UCSD-AML1 (cell line): ENCODE measurements around the gene RGL1.

ENCODE experiments used
- DNase-seq: peaks from one replicate; lab custom pipeline; 2025; ENCODE audit not compliant: unreplicated experiment; lab: John Stamatoyannopoulos, UW

RGL1 gene

DNA sequence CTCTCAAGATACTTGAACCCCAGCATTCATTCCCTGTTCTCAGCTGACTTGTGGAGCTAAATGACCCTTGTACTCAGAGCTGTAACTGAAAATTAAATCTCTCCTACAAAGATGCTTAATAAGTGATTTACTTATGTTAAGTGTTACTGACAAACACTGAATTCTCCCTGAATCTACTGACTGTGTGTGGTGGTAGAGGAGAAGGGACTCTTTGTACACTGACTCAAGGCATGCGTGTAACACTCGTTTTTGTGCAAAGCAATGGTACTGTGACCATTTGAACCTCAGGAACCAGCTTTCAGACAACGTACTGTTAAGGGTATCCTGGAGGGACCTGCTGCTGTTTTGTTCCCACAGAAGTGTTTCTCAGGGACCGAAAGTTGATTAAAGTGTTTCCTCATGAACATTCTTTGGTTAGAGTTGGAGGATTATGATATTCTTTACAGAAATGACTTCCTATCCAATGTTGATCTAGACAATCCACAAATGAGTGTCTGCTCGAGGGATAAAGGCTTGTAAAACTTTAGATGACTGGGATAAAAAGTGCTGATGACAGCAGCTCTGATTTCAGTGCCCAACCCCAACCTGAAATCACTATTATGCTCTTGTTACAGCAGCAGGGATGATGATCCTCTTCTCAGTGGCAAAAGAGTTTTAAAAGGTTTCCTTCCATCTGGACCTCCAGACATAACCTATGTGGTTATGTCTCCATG lies 12.8 kb downstream of the RGL1 start:
- no peak for DNase-seq

- DNase-seq = no peak
These were observed 14.1 kb downstream of the RGL1 start for GRCh38 chr1:183819059-183819458.

GRCh38 chr1:183821309-183821888 lies 16.5 kb downstream of the RGL1 start:
- DNase-seq = no peak

- DNase-seq = no peak
These were observed 17.1 kb downstream of the RGL1 start for GRCh38 chr1:183821889-183822611.

GRCh38 chr1:183824291-183824690 lies 19.4 kb downstream of the RGL1 start:
- no peak for DNase-seq

- no peak for DNase-seq
These were observed 22.9 kb downstream of the RGL1 start for GRCh38 chr1:183827801-183828200.

- DNase-seq = no peak
These were observed 25.5 kb downstream of the RGL1 start for GRCh38 chr1:183830389-183830788.

DNA sequence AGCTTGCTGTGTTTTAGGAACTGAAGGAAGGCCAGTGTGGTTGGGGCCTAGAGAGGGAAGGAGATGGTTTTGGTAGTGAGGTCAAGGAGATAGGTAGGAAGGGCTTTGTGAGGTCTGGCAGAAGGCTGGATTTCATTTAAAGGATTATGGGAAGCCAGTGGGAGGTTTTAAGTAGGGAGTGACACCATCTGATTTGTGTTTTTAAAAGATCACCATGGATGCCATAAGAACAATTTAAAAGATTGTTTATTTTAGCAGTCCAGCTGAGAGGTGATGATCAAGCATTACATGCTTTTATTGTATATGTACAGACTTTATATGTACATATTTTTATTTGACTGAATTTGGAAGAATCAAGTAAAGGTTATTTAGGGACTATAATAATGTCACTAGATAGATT lies 26.4 kb downstream of the RGL1 start:
- no peak for DNase-seq

GRCh38 chr1:183832459-183832858 lies 27.5 kb downstream of the RGL1 start:
- no peak for DNase-seq

DNA sequence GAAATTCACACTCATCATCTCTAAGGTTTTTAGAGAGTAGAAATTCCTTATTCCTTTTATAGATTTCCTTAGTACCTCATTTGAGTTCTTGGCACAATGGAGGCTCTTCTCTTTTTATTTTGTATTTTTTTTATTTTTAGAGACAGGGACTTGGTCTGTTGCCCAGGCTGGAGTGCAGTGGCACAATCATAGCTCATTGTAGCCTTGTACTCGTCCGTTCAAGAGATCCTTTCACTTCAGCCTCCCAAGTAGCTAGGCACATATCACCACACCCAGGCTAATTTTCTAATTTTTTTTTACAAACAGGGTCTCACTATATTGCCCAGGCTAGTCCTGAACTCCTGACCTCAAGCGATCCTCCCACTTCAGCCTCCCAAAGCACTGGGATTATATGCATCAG lies 29.6 kb downstream of the RGL1 start:
- DNase-seq = no peak

DNA sequence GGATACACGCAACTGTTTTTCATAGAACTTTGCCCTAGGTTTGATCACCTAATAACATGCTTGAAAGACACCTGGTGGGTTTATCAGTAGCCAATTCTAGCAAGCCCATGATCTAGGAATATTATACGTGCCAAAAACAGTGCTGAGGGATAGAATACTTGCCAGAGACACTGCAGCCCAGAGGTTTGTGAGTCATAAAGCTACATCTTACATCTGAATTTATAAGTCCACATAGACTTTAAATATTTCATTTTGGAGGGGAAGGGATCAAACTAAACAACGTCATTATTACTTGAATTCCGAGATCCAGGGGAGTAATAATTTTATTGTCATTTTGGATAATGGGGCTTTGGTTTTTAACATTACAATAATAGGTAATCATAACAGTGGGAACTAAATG lies 31.7 kb downstream of the RGL1 start:
- no peak for DNase-seq

DNA sequence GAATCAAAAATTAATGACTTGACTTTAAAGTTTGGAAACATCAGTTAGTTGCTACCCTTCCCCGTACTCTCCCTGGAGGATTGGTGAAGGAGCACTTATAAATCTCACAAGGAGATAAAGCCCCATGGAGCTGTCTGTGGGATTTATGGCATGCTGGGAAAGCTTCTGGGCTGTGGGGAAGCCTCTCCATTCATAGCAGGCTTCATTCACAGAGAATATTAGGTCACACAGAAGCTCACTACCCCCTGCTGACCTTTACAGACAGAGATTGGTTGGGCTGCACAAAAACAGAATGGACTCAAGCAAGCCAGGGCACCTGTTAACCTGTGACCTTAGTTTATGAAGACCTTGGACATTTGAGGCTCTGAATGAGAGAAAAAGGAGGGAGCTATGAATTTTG lies 32.1 kb downstream of the RGL1 start:
- DNase-seq = no peak

- no peak for DNase-seq
These were observed 33.3 kb downstream of the RGL1 start for GRCh38 chr1:183838221-183838620.

DNA sequence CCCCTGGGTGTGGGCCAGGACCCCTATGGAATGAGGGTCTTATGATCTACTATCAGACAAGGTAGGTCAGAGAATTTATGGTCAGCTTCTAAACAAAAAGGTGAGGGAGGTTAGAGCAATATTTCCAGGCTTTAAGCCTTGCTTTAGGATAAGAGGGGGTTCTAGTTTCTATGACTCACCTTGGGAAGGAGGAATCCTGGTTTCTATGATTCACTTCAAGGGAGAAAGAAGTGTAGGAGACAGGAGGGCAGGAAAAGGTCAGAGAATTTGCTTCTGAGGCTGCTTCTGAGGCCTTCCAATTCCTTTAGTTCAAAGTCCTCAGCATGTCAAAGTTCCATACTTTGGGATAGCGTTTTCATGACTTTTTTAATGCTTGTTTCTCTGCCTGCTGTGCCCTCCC lies 35.2 kb downstream of the RGL1 start:
- no peak for DNase-seq

DNA sequence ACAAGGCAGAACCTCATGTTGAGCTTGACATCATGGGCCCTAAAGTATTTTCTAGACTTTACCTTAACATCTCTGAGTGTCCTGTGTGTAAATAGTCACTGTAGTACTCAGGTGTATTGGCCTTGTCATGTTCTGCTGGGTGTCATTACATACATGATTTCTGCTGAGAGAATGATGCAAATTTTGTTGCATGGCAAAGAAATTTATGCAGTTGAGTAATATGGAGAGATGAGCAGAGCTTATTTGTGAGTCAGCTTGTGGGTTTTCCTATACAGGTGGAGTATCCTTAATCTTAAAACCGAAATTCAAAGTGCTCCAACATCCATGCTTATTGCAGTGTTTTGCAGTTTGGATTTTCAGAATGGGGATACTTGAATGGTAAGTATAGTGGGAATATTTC lies 36.6 kb downstream of the RGL1 start:
- no peak for DNase-seq

- DNase-seq = no peak
These were observed 37.3 kb downstream of the RGL1 start for GRCh38 chr1:183841950-183842794.

DNA sequence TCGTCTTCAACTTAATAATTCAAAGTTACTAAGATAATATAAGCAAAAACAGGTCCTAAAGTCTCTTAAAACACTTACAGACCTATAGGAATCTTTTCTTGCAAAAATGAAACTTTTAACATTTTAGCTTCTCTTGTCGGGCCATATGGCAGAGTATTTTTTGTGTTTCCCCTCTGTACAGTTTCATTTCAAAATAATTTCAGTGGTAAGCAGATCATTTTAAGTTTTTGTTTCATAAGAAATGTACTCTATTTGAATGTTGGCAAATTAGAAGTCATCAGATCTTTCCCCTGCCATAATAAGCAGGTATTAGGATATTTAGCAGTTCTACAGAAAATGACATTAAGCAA lies 37.9 kb downstream of the RGL1 start:
- DNase-seq = no peak

GRCh38 chr1:183844806-183845205 lies 39.9 kb downstream of the RGL1 start:
- DNase-seq = no peak

DNA sequence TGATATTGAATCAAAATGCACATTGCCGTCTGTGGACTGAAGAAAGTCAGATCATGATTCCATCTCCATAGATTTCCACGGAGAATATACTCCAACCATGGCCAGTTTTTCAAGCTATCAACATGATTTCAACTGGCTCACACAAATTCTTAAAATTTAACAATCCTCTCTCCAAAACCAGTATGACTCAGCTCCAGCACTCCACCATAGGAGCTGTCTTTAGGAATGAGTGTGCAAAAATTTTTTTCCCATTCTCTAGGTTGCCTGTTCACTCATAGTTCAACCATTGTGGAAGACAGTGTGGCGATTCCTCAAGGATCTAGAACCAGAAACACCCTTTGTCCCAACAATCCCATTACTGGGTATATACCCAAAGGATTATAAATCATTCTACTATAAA lies 40.8 kb downstream of the RGL1 start:
- no peak for DNase-seq

DNA sequence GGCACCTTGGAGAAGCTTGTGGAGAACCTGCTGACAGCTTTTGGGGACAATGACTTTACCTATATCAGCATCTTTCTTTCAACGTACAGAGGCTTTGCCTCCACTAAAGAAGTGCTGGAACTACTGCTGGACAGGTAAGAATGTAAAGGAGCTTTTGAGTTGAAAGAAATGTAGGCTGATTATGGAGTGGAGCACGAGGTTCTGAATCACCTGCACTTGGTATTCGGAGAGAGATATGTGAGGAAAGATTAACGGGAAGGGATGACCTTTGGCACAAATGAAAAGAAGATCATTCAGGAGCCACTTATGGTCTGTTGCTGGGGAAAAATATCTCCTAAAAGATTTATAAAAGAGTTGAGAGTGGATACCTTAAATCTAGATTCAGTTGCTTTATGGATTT lies 42.7 kb downstream of the RGL1 start:
- no peak for DNase-seq

DNA sequence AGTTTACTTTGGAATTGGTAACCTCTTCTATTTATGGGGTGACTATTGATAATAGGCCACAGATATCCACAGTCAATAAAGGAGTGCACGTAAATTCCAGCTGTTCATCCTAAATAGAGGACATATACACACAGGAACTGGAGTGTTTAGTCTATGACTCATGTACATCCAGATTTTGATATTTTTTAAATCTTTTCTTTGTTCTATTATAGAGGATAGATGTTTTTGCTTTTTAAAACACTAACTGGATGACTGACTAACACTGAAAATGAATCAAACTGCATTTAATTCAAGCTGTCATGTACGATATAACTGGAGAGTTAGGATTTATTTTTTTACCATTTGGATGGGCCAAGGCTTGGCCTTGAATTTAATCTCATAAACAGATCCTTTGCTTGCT lies 45.9 kb downstream of the RGL1 start:
- DNase-seq = no peak

DNA sequence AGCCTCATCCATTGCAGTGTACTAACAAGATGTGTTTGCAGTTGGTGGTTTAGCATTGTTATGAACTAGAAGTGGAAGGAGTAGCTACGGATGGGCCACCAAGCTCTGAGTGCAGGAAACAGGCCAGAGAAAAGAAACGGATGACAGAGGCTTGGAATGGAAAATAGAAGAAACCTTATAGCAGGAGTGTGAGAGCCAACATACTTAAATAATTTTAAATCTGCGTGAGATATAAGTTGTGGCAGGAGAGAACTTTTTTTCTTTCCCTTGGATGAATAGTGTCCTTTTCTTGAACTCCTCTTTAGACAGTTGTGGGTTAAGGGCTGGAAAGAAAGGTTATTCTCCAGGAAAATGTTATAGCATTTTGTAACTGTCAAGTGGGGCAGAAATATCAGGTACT lies 54.2 kb downstream of the RGL1 start:
- no peak for DNase-seq
